Mesenchymal stem cell (in vitro differentiated cells and primary cell): ENCODE data around the gene PRKCSH.

Experiments
- DNase-seq: peaks from one replicate; pipeline ENCODE4 v3.0.0-alpha.2; 2013
- H2AFZ ChIP-seq: one replicate; pipeline ENCODE4 v1.6.1; 2013; ENCODE audit warnings: low read depth, mild to moderate bottlenecking, control low read depth, inconsistent platforms, low read length, moderate library complexity
- H2AK5ac ChIP-seq: 2 replicates; pipeline ENCODE4 v1.6.1; 2013; ENCODE audit warnings: low read length, moderate library complexity, mild to moderate bottlenecking, inconsistent platforms; ENCODE audit not compliant: severe bottlenecking
- H2BK120ac ChIP-seq: one replicate; pipeline ENCODE4 v1.6.1; 2013; ENCODE audit warnings: low read depth, mild to moderate bottlenecking, inconsistent platforms, low read length, moderate library complexity
- H2BK12ac ChIP-seq, 2 experiments: one replicate each; pipeline ENCODE4 v1.6.1; 2013; ENCODE audit warnings: inconsistent platforms in 2 of 2, low read length in 2 of 2, mild to moderate bottlenecking in 2 of 2, moderate library complexity in 2 of 2, control low read depth in 1 of 2
- H2BK15ac ChIP-seq: one replicate; pipeline ENCODE4 v1.6.1; 2013; ENCODE audit warnings: mild to moderate bottlenecking, low read depth, inconsistent platforms; ENCODE audit not compliant: poor library complexity, severe bottlenecking
- H2BK5ac ChIP-seq: 2 replicates; pipeline ENCODE4 v1.6.1; 2013; ENCODE audit warnings: low read depth, mild to moderate bottlenecking, low read length, control low read depth, inconsistent platforms; ENCODE audit not compliant: poor library complexity, severe bottlenecking
- H3K14ac ChIP-seq, 2 experiments: one replicate each; pipeline ENCODE4 v1.6.1; 2013; ENCODE audit warnings: inconsistent platforms in 2 of 2, low read length in 2 of 2, control low read depth in 1 of 2, mild to moderate bottlenecking in 1 of 2, moderate library complexity in 1 of 2
- H3K18ac ChIP-seq, 2 experiments: one replicate each; pipeline ENCODE4 v1.6.1; 2013; ENCODE audit warnings: inconsistent platforms in 2 of 2, low read length in 2 of 2, control low read depth in 1 of 2, low read depth in 1 of 2, mild to moderate bottlenecking in 1 of 2
- H3K23ac ChIP-seq, 2 experiments: one replicate each; pipeline ENCODE4 v1.6.1; 2013; ENCODE audit warnings: inconsistent platforms in 2 of 2, low read length in 2 of 2, mild to moderate bottlenecking in 2 of 2, moderate library complexity in 2 of 2, control low read depth in 1 of 2
- H3K27ac ChIP-seq: 2 replicates; pipeline ENCODE4 v1.5.1; 2013; ENCODE audit warnings: mild to moderate bottlenecking, moderate library complexity, low read length, control low read depth, inconsistent platforms; ENCODE audit not compliant: poor library complexity, severe bottlenecking
- H3K27me3 ChIP-seq, 2 experiments: 2 replicates each; pipeline versions ENCODE4 v1.6.1 to v1.7.0; 2013; ENCODE audit warnings: low read length in 2 of 2, mild to moderate bottlenecking in 2 of 2, moderate library complexity in 2 of 2, control low read depth in 1 of 2, inconsistent platforms in 1 of 2; ENCODE audit not compliant: control insufficient read depth in 1 of 2, insufficient read depth in 1 of 2
- H3K36me3 ChIP-seq, 2 experiments: 2 replicates each; pipeline versions ENCODE4 v1.6.1 to v1.7.0; 2013; ENCODE audit warnings: low read length in 2 of 2, control low read depth in 1 of 2, inconsistent platforms in 1 of 2, low read depth in 1 of 2, mild to moderate bottlenecking in 1 of 2; ENCODE audit not compliant: insufficient read depth in 2 of 2, control insufficient read depth in 1 of 2
- H3K4ac ChIP-seq, 2 experiments: one replicate each; pipeline ENCODE4 v1.6.1; 2013; ENCODE audit warnings: inconsistent platforms in 2 of 2, low read length in 2 of 2, mild to moderate bottlenecking in 2 of 2, moderate library complexity in 2 of 2, control low read depth in 1 of 2, low read depth in 1 of 2
- H3K4me1 ChIP-seq: 2 replicates; pipeline ENCODE4 v1.6.1; 2013; ENCODE audit warnings: low read depth, low read length, control low read depth; ENCODE audit not compliant: control insufficient read depth, insufficient read depth
- H3K4me2 ChIP-seq: 2 replicates; pipeline ENCODE4 v1.6.1; 2013; ENCODE audit warnings: low read length, mild to moderate bottlenecking, inconsistent platforms; ENCODE audit not compliant: poor library complexity, severe bottlenecking
- H3K4me3 ChIP-seq, 2 experiments: 2 replicates each; pipeline versions ENCODE4 v1.5.1 to v1.7.0; 2013; ENCODE audit warnings: low read length in 2 of 2, mild to moderate bottlenecking in 2 of 2, control low read depth in 1 of 2, low read depth in 1 of 2; ENCODE audit not compliant: insufficient read depth in 1 of 2
- H3K79me1 ChIP-seq: replicated peaks from 2 replicates; pipeline ENCODE4 v1.6.1; 2013; ENCODE audit warnings: mild to moderate bottlenecking, control low read depth, low read length, inconsistent platforms; ENCODE audit not compliant: poor library complexity, severe bottlenecking
- H3K9ac ChIP-seq: 2 replicates; pipeline ENCODE4 v1.7.0; 2013; ENCODE audit warnings: mild to moderate bottlenecking, low read length, moderate library complexity
- H3K9me3 ChIP-seq: 2 replicates; pipeline ENCODE4 v1.7.0; 2013; ENCODE audit warnings: mild to moderate bottlenecking, low read length; ENCODE audit not compliant: control insufficient read depth
- H4K8ac ChIP-seq: one replicate; pipeline ENCODE4 v1.6.1; 2013; ENCODE audit warnings: inconsistent platforms, mild to moderate bottlenecking, low read length, moderate library complexity
- H4K91ac ChIP-seq: one replicate; pipeline ENCODE4 v1.6.1; 2013; ENCODE audit warnings: mild to moderate bottlenecking, low read length, inconsistent platforms
- WGBS: methylation state at CpG from one replicate; pipeline ENCODE4 v1.1.7; 2013; ENCODE audit warnings: mixed read lengths; 5-methylcytosine and 5-hydroxymethylcytosine counted together

Gene PRKCSH

GRCh38 chr19:11495481-11495880, 60.0 kb downstream of the PRKCSH start:
- Histone ChIP-seq H2BK5ac (no peak overlapping the region), H2AK5ac (no peak overlapping the region), H3K14ac (no peak overlapping the region), H3K27me3 (no peaks in the 10 kb centered on the region), H4K91ac (no peak overlapping the region), H3K79me1 (peaks cover 13% of the 10 kb centered on the region), H3K9me3 (no peaks in the 10 kb centered on the region), H2BK12ac (no peak overlapping the region), H2BK120ac (no peak overlapping the region), H3K18ac (no peak overlapping the region), H3K36me3 (peaks cover 11 to 63% of the 10 kb centered on the region in 2 experiments), H3K9ac (no peak overlapping the region), H3K4me1 (peaks cover 5% of the 10 kb centered on the region), H2BK15ac (no peak overlapping the region), H3K27ac (no peak overlapping the region), H3K4me3 (no peak overlapping the region), H4K8ac (no peak overlapping the region), H3K4me2 (no peak overlapping the region), H3K23ac (no peak overlapping the region), H3K4ac (no peak overlapping the region), H2AFZ (no peak overlapping the region)
- no peak for DNase-seq
- WGBS, result 94% methylated on average over 10 of the region's 10 CpGs

GRCh38 chr19:11495885-11496284, 60.5 kb downstream of the PRKCSH start:
- WGBS, result 95% methylated on average over 22 of the region's 22 CpGs
- H2BK5ac ChIP-seq, result no peak overlapping the region
- peaks cover 11 to 62% of the 10 kb centered on the region in 2 experiments for H3K36me3 ChIP-seq
- H2BK15ac ChIP-seq, result no peak overlapping the region
- no peak for DNase-seq
- no peak overlapping the region for H3K4ac ChIP-seq
- H2BK12ac ChIP-seq, result no peak overlapping the region
- H4K91ac ChIP-seq, result peak overlapping the region; percentile 47
- no peak overlapping the region for H2AK5ac ChIP-seq
- no peak overlapping the region for H3K27ac ChIP-seq
- H3K27me3 ChIP-seq, result no peaks in the 10 kb centered on the region
- H3K14ac ChIP-seq, result no peak overlapping the region
- H4K8ac ChIP-seq, result no peak overlapping the region
- H3K18ac ChIP-seq, result no peak overlapping the region
- H2BK120ac ChIP-seq, result no peak overlapping the region
- H3K9ac ChIP-seq, result no peak overlapping the region
- H3K23ac ChIP-seq, result no peak overlapping the region
- peaks cover 16% of the 10 kb centered on the region for H3K79me1 ChIP-seq
- peaks cover 5% of the 10 kb centered on the region for H3K4me1 ChIP-seq
- H2AFZ ChIP-seq, result no peak overlapping the region
- H3K9me3 ChIP-seq, result no peaks in the 10 kb centered on the region
- H3K4me3 ChIP-seq, result no peak overlapping the region
- no peak overlapping the region for H3K4me2 ChIP-seq

- H3K14ac ChIP-seq, result peak overlapping the region in 1 of 2 experiments; percentile 76
- H3K4me3 ChIP-seq, result no peak overlapping the region
- H3K9me3 ChIP-seq, result no peaks in the 10 kb centered on the region
- H3K9ac ChIP-seq, result no peak overlapping the region
- H4K91ac ChIP-seq, result no peak overlapping the region
- no peak overlapping the region for H2BK12ac ChIP-seq
- H4K8ac ChIP-seq, result no peak overlapping the region
- H2BK120ac ChIP-seq, result no peak overlapping the region
- H3K27ac ChIP-seq, result no peak overlapping the region
- H3K79me1 ChIP-seq, result peaks cover 21% of the 10 kb centered on the region
- no peak overlapping the region for H2BK15ac ChIP-seq
- H3K23ac ChIP-seq, result no peak overlapping the region
- peaks cover 11 to 61% of the 10 kb centered on the region in 2 experiments for H3K36me3 ChIP-seq
- H3K18ac ChIP-seq, result no peak overlapping the region
- H3K4me2 ChIP-seq, result no peak overlapping the region
- no peak overlapping the region for H2AK5ac ChIP-seq
- H3K27me3 ChIP-seq, result no peaks in the 10 kb centered on the region
- peak; percentile 84 for DNase-seq
- 58% methylated on average over 15 of the region's 17 CpGs for WGBS
- H2BK5ac ChIP-seq, result no peak overlapping the region
- H3K4ac ChIP-seq, result no peak overlapping the region
- H3K4me1 ChIP-seq, result peaks cover 5% of the 10 kb centered on the region
- H2AFZ ChIP-seq, result no peak overlapping the region
Measured at GRCh38 chr19:11496391-11497163, 61.1 kb downstream of the PRKCSH start.

GRCh38 chr19:11499220-11499726, 63.8 kb downstream of the PRKCSH start:
- no peaks in the 10 kb centered on the region for H3K9me3 ChIP-seq
- H3K79me1 ChIP-seq, result peaks cover 30% of the 10 kb centered on the region
- H3K9ac ChIP-seq, result no peak overlapping the region
- no peak overlapping the region for H3K4ac ChIP-seq
- no peak overlapping the region for H2BK12ac ChIP-seq
- H3K4me1 ChIP-seq, result peaks cover 5% of the 10 kb centered on the region
- no peak overlapping the region for H3K4me3 ChIP-seq
- H3K23ac ChIP-seq, result no peak overlapping the region
- no peaks in the 10 kb centered on the region for H3K27me3 ChIP-seq
- no peak overlapping the region for H3K27ac ChIP-seq
- DNase-seq, result no peak
- no peak overlapping the region for H2BK5ac ChIP-seq
- H4K8ac ChIP-seq, result no peak overlapping the region
- no peak overlapping the region for H3K14ac ChIP-seq
- no peak overlapping the region for H4K91ac ChIP-seq
- H2AK5ac ChIP-seq, result no peak overlapping the region
- WGBS, result 96% methylated on average over 2 of the region's 6 CpGs
- H3K36me3 ChIP-seq, result peaks cover 11 to 49% of the 10 kb centered on the region in 2 experiments
- no peak overlapping the region for H2AFZ ChIP-seq
- H2BK120ac ChIP-seq, result no peak overlapping the region
- no peak overlapping the region for H2BK15ac ChIP-seq
- H3K4me2 ChIP-seq, result no peak overlapping the region
- H3K18ac ChIP-seq, result no peak overlapping the region
